ENCODE data around the gene MIB2. TPM values are rescaled to one million over a fixed set of nuclear protein-coding genes. Genes with fewer than 3 reads are reported as not detected.
"Not testable (repeated sequence)": the region's sequence is repeated elsewhere in the genome, so short reads cannot be mapped to it uniquely, and the experiment has no call there.

The MIB2 gene
- total RNA-seq, 1 experiment from 2014 or later: 13.9 TPM

- not testable (repeated sequence) for DNase-seq (ENCODE audit: low spot score)
These were observed 32.4 kb downstream of the MIB2 start for GRCh38 chr1:1647567-1648241.

- not testable (repeated sequence) for DNase-seq (ENCODE audit: low spot score)
These were observed 33.0 kb downstream of the MIB2 start for GRCh38 chr1:1648265-1648664.

DNA sequence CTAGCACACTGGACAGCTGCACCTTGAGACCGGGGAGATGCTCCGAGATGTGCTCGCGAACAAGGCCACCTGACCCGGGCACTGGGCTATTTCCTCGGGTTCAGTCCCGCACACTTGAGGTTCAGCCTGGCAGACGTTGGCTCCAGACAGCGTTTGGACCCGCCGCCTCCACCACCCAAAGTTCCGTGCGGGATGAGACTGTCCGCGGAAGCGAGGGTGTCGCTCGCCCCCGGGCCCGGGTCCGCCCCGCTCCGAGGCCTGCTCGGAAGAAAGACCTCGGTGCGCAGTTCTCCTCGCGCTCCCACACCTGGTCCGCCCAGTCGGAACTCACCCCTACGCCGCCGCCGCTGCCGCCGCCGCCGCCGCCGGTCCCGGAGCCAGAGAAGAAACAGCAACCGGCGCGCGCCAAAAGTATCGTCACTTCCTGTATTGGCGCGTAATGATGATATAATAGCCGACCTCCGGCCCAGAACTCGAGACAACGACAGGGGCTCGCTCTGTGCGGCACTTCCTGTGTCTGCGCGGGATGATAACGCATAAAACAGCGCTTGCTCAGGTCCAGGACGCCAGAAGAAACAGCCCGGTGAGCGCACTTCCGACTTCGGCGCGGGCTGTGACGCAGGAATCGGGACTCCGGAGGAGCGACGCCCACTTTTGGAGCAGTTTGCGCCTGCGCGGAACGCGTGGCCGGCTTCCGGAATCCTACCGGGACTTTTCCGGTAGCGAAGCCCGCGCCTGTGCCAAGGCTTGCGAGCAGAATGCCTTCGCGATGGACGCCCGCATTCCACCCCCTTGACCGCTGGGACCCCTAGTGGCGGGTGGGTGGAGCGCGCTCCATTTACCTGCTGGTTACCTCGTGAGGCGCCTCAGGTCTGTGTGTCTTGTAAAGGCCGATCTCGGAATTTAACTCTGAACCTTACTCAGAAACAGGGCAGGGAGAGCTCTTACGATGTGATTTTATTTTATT lies 43.6 kb downstream of the MIB2 start, which contains the start of gene CDK11B:
TSS of gene CDK11B (minus strand) at position 422 of the 967 bp plus-strand sequence. CDS start 1,519 bp downstream, outside the sequence.
- DNase-seq (ENCODE audit: low spot score): peak; percentile 91

DNA sequence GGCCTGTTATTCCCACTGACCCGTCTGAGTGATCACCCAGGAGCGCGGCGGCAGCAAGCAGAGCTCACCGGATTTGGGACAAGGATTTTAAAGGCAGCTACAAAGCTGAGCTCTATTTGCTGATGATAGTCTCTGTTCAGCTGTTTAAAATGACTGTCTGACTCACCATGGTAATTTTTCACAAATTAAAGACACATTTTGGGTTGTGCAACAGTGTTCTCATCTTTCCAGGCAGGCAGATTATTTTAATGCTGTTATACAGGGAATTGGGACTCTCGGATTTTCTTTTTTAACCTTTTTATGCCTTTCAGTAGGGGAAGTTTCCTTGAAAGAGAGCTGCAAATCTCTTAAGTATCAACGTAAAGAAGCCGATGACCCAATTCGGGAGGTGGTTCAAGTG lies 47.1 kb downstream of the MIB2 start:
- not testable (repeated sequence) for DNase-seq (ENCODE audit: low spot score)

DNA sequence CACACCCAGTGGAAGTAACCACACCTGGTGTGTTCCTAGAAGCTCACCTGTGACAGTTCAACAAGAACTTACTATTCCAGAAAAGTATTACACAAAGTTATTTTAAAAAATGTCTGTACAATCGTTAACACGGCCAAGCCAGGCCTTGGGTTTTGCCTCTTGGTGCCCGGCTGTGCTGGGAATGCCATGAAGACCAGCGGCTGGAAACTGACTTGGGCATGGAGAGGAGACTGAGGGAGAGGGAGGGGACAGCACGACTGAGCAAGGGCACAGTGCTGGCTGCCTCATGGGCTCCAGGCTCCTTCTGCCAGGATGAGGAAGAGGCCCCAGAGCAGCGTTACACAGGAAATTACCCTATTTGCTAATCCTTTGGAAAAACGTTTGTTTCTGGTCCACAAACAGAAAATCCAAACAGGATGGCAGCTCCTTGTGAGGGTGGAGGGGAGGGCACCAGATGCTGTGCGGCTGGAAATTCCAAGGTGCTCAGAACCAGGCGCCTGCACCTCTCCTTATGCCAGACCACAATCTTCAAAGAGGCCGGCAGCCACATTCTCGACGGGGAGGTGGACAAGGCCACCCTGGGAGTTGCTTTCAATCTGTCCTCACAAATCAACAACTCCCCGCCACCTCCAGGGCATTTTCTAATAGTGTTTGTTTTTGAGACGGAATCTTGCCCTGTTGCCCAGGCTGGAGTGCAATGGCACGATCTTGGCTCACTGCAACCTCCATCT lies 47.7 kb downstream of the MIB2 start:
- DNase-seq (ENCODE audit: low spot score): not testable (repeated sequence)

GRCh38 chr1:1664318-1664717 lies 49.0 kb downstream of the MIB2 start:
- DNase-seq (ENCODE audit: low spot score): not testable (repeated sequence)

- DNase-seq (ENCODE audit: low spot score): no peak
These were observed 49.9 kb downstream of the MIB2 start for GRCh38 chr1:1664941-1665814.

GRCh38 chr1:1665815-1666251 lies 50.5 kb downstream of the MIB2 start:
- no peak for DNase-seq (ENCODE audit: low spot score)

DNA sequence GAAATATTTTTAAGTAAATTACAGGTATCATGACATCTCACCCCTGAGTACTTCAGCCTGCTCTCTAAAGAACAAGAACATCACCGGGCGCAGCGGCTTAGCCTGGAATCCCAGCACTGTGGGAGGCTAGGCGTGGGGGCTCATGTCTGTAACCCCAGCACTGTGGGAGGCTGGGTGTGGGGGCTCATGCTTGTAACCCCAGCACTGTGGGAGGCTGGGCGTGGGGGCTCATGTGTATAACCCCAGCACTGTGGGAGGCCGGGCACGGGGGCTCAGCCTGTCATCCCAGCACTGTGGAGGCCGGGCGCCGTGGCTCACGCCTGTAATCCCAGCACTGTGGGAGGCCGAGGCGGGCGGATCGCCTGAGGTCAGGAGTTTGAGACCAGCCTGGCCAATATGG lies 51.2 kb downstream of the MIB2 start:
- no peak for DNase-seq (ENCODE audit: low spot score)

DNA sequence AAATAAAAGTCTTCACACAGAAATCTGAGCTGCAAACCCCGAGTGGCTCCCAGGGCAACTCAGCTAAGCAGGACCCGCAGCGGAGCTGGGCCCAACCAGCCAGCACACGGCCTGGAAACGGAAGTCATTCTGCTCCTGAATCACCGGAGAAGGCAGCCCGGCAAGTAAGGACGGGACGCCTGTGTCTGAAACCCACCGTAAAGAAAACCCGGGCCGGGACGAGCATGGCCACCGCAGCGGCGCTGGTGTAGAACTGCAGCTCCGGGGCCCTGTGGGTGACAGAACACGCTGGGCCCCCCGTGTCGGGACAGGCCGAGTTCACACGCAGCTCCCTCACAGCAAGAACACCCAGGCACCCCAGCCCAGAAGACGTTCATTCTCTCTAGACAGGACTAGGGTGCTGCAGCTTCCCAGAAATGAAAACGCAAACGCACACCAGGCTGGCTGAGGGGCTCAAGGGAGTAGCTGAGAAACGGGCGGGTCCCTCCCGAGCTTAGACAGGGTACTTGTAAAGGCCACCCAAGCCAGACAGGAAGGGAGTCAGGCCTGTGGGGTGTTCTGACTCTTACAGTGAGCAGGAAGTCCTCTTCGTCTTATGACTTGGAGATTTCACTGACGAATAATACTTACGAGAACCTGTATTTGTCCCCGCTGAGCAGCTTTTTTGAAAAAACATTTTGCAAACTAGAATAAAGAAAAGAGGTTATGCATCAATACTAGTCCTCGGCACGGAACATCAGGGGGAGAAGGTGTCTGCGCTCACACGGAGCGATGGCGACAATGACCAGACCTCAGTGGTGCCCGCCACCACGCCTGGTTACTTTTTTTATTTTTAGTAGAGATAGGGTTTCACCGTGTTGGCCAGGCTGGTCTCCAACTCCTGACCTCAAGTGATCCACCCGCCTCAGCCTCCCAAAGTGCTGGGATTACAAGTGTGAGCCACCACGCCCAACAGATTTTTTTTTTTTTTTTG lies 54.5 kb downstream of the MIB2 start:
- no peak for DNase-seq (ENCODE audit: low spot score)

DNA sequence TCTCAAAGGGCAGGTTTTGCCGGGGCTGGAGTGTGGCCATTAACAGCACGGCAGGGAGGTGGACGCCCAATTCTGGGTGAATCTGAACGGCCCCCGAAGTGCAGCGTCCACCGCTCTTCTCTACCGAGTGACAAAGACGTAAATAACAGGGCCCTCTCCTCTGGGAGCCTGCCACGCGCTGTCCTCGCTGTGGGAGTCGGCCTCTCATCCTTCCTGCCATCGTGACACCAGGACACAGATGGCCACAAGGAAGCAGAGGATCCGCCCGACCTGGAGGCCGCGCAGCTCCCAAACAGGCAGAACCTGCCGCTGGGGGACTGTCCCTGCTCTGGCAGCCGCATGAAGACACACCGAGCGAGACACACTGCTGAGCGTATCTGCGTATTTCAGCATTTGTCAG lies 55.6 kb downstream of the MIB2 start:
- no peak for DNase-seq (ENCODE audit: low spot score)

- DNase-seq (ENCODE audit: low spot score): no peak
These were observed 56.2 kb downstream of the MIB2 start for GRCh38 chr1:1671365-1672119.

GRCh38 chr1:1672181-1672965 lies 57.1 kb downstream of the MIB2 start:
- no peak for DNase-seq (ENCODE audit: low spot score)

DNA sequence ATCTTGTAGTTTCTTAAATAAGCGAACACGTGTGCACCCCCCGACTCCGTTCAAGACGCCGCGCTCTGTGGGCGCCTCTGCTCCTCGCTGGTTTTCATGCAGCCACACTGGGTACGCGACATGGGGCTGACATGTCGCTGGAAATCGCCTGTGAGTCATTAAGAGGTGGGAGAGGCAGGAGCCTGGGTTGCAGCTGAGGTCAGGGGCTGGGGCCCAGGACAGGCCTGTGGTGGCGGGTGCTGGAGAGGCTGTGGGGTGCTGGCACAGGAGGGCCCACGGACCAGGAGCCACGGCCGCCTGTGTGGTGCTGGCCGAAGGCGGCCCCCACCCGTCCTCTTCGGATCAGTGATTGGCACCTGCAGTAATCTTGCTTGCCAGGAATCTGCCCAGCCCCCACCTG lies 59.5 kb downstream of the MIB2 start:
- DNase-seq (ENCODE audit: low spot score): not testable (repeated sequence)

- not testable (repeated sequence) for DNase-seq (ENCODE audit: low spot score)
These were observed 59.9 kb downstream of the MIB2 start for GRCh38 chr1:1675218-1675617.

DNA sequence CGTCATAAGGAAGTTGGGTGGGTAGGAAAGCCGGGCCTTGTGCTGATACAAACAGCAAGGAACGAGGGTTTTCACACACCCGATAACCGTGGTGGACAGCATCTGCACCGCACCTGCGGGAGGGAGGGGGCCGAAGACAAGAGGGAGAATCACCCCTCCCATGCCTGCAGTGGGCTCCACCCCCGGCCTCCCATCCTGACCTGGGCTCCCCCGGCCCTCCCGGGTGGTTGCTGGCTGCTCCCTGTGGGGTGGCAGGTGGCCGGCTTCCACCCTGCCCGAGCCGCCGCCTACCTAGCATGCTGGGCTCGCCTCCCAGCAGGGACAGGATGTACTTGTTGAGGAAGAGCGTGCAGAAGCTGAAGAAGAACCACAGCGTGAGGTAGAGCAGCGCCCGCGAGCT lies 60.8 kb downstream of the MIB2 start:
- not testable (repeated sequence) for DNase-seq (ENCODE audit: low spot score)

DNA sequence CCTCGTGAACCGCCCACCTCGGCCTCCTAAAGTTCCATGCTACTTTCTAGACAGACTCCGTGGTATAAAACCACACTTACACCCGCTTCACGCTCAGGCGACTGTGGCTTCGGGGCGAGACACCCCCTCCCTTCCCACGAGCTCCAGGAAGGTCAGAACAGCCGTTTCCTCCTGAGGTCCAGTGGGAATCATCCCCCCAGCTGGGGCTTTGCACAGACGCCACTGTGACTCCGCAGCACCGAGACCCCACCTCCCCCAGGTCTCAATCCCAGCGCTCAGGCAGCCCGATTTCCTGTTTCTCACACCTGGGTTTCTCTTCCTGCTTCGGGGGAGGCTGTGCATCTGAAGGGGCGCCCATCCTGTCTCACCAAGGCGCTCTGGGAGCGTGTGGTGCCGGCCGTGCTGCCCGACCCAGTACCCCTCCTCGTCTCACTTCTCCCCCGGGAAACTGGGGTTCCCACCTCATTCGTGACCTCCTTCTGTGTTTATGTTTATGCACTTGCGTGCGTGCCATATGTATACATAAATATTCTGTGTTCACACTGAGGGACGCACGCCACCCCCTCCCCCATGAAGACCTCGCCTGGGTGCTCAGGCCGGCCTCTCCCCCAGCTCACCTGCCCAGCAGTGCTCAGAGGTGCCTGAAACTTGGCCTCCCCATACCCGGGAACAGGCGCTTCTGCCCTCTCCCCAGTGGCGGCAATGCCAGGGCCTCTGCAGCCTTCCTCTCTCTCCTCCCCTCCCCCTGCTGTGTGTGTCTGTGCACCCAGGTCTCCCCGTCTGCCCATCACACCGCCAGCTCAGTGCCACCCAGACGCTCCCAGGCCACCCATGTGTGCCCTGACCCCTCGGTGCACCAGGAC lies 62.6 kb downstream of the MIB2 start:
- no peak for DNase-seq (ENCODE audit: low spot score)

Data from A172 (cell line).